Neural crest cell (in vitro differentiated cells): ENCODE data around the gene TICAM2. TPM values are rescaled to one million over a fixed set of nuclear protein-coding genes. Genes with fewer than 3 reads are reported as not detected.

Source experiments
- DNase-seq: peaks from one replicate; pipeline ENCODE4 v3.0.0; 2021; ENCODE audit warnings: low read depth, mixed read lengths, low spot score
- H3K27ac Mint-ChIP-seq: one replicate; pipeline ENCODE4 v1.8.0; 2021; ENCODE audit warnings: mild to moderate bottlenecking, mixed read lengths; ENCODE audit not compliant: unreplicated experiment
- H3K27me3 Mint-ChIP-seq: 2 replicates; pipeline ENCODE4 v1.8.0; 2021; ENCODE audit warnings: low read depth, mild to moderate bottlenecking, mixed read lengths
- H3K36me3 Mint-ChIP-seq: 2 replicates; pipeline ENCODE4 v1.8.0; 2021; ENCODE audit warnings: low read depth, mild to moderate bottlenecking, mixed read lengths
- H3K4me1 Mint-ChIP-seq: 2 replicates; pipeline ENCODE4 v1.8.0; 2021; ENCODE audit warnings: mixed read lengths
- H3K4me3 Mint-ChIP-seq: one replicate; pipeline ENCODE4 v1.8.0; 2021; ENCODE audit warnings: mild to moderate bottlenecking, mixed read lengths
- H3K9me3 Mint-ChIP-seq: 2 replicates; pipeline ENCODE4 v1.8.0; 2021; ENCODE audit warnings: mixed read lengths
- total RNA-seq: library from RNA; stranded (reverse); gene quantifications from 2 replicates; pipeline ENCODE4 v1.2.1, GENCODE V29; 2021
- TF ChIP-seq, protein P1 (sequence below): fragments of 200-600 bp; sonication (generic); conservative IDR thresholded peaks from 2 replicates; pipeline ENCODE4 v1.5.0; 2021; ENCODE audit warnings: antibody characterized with exemption, mild to moderate bottlenecking

Gene TICAM2
- total RNA-seq, 1 donor from 2014 or later, result 1.9 TPM

DNA sequence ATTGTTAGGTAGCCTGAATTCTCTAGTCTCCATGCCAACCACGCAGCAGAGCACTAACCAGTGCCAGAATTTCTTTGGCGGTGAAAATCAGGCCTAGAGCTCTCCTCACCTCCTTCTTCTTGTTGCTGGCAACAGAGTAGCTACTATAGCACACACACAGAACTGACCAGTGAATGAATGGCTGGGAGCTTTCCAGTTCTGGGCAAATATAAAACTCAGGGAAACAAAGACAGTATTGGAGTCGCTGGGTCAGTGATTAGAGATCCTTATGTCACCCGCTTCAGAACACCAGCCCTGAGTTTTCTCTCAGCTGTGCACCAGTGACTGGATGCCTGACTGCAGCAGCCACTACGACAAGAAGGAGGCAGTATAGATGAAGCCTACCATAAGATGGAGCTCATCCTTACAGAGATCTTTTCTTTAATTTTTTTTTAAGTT is 30.8 kb downstream of the TICAM2 start:
- DNase-seq, result no peak
- TF ChIP-seq, protein P1, sequence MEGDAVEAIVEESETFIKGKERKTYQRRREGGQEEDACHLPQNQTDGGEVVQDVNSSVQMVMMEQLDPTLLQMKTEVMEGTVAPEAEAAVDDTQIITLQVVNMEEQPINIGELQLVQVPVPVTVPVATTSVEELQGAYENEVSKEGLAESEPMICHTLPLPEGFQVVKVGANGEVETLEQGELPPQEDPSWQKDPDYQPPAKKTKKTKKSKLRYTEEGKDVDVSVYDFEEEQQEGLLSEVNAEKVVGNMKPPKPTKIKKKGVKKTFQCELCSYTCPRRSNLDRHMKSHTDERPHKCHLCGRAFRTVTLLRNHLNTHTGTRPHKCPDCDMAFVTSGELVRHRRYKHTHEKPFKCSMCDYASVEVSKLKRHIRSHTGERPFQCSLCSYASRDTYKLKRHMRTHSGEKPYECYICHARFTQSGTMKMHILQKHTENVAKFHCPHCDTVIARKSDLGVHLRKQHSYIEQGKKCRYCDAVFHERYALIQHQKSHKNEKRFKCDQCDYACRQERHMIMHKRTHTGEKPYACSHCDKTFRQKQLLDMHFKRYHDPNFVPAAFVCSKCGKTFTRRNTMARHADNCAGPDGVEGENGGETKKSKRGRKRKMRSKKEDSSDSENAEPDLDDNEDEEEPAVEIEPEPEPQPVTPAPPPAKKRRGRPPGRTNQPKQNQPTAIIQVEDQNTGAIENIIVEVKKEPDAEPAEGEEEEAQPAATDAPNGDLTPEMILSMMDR, result no peak
- no peak overlapping the region for H3K4me3 Mint-ChIP-seq
- no peaks in the 10 kb centered on the region for H3K9me3 Mint-ChIP-seq
- no peaks in the 10 kb centered on the region for H3K36me3 Mint-ChIP-seq
- H3K27ac Mint-ChIP-seq, result no peak overlapping the region
- no peaks in the 10 kb centered on the region for H3K27me3 Mint-ChIP-seq
- H3K4me1 Mint-ChIP-seq, result peaks cover 17% of the 10 kb centered on the region

DNA sequence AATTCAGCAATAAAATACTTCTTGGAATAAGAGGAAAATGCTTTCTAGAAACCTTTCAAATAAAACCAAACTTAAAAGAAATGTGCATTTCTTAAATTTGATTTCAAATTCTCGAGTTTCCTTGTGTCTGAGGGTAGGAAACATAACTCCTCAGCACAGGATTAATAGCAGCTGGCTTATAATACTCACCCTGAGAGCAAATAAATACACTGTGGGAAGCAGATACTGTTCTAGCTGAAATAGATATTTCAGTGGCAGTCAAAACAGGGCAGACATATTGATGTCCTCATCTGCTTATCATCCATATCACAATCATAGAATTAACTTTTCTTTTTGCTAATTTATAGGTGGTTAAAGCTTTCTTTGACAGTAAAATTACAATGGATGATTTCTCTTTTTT is 33.6 kb downstream of the TICAM2 start:
- Mint-ChIP-seq H3K27me3 (no peaks in the 10 kb centered on the region), H3K27ac (no peak overlapping the region)

DNA sequence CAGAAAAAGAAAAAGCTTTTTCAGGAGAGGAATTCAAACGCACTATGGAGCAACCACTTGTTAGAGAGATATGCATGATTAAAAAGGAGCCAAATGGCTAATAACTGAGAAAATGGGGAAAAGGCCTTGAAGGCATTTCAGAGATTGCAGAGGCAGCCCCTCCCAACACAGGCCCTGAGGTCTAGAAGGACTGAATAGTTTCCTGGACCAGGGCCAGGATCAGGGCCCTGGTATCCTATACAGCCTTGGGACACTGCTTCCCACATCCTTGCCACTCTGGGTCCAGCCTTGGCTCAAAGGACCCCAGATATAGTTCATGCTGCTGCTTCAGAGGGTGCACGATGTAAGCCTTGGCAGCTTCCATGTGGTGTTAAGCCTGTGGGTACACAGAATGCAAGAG is 37.0 kb downstream of the TICAM2 start:
- TF ChIP-seq, protein P1, result no peak
- no peaks in the 10 kb centered on the region for H3K4me1 Mint-ChIP-seq
- H3K27me3 Mint-ChIP-seq, result no peaks in the 10 kb centered on the region
- no peak for DNase-seq
- H3K9me3 Mint-ChIP-seq, result peaks cover 2% of the 10 kb centered on the region
- H3K36me3 Mint-ChIP-seq, result no peaks in the 10 kb centered on the region
- no peak overlapping the region for H3K27ac Mint-ChIP-seq
- no peak overlapping the region for H3K4me3 Mint-ChIP-seq

More for the DNA sequence above, 33.6 kb downstream of the TICAM2 start:
- TF ChIP-seq, protein P1, result no peak
- Mint-ChIP-seq H3K36me3 (no peaks in the 10 kb centered on the region), H3K4me1 (peaks cover 13% of the 10 kb centered on the region), H3K9me3 (no peaks in the 10 kb centered on the region), H3K4me3 (no peak overlapping the region)
- no peak for DNase-seq

DNA sequence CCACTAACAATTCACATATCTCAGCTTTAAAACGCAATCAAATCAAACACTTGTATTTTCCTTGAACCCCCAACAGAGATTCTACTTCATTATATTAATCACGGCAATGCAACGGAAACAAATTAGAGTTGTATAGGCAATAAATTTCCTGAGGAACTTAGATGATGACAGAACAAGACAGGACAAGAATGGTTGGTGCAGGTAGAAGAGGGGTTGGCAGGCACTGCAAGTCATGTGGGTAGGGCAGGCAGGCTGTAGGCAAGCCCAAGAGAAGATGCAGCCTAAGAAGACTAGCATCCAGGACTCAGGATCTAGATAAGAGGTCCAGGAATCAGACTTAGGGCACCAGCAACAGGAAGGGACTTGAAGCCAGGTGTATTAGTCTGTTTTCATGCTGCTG is 41.1 kb downstream of the TICAM2 start:
- DNase-seq, result no peak
- no peak overlapping the region for H3K27ac Mint-ChIP-seq

DNA sequence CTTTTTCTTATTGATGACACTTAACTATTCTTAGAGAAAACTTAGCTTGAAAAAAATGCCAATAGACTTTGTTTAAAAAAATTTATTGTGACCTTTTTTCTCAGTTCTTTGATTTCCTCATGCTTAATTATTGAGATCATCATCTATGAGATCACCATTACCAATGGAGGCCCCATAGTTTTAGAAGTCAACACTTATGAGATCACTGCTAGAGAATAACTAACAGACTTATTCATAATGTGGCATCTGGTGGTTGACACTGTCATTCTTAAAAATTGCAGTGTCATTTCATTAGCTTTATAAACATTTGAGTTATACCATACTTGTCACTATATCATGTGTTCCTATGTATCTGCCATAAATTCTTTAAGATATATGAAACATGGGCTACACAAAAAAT is 42.8 kb downstream of the TICAM2 start:
- TF ChIP-seq, protein P1, result no peak
- Mint-ChIP-seq H3K9me3 (peaks cover 2% of the 10 kb centered on the region), H3K4me1 (peaks cover 10% of the 10 kb centered on the region), H3K36me3 (no peaks in the 10 kb centered on the region), H3K27me3 (no peaks in the 10 kb centered on the region), H3K4me3 (no peak overlapping the region), H3K27ac (no peak overlapping the region)
- no peak for DNase-seq

More for the DNA sequence above, 41.1 kb downstream of the TICAM2 start:
- Mint-ChIP-seq H3K36me3 (no peaks in the 10 kb centered on the region), H3K27me3 (no peaks in the 10 kb centered on the region), H3K9me3 (peaks cover 2% of the 10 kb centered on the region), H3K4me3 (no peak overlapping the region), H3K4me1 (peaks cover 10% of the 10 kb centered on the region)
- TF ChIP-seq, protein P1, result no peak
